ENCODE data around the gene RUNDC3A.

- no peak for TF ChIP-seq CTCF (IDR thresholded peaks at IDR 0.05; ENCODE audit: low read length)
- TF ChIP-seq EZH2 (IDR thresholded peaks at IDR 0.05; ENCODE audit: borderline replicate concordance, low read length) = no peak
Observed at GRCh38 chr17:44359006-44359405, 50.6 kb downstream of the RUNDC3A start.

Measured in OCI-LY1 (cell line).